Activated naive CD4-positive, alpha-beta T cell treated with anti-CD3 and anti-CD28 coated beads for 36 hours (primary cell): ENCODE data around the gene IFITM5. TPM values are rescaled to one million over a fixed set of nuclear protein-coding genes. Genes with fewer than 3 reads are reported as not detected.
A peak's percentile ranks its signal among the peaks of the same experiment; 100 is the strongest.

ENCODE experiments used
- CTCF ChIA-PET: fragments of 350-600 bp; sonication (Branson Sonifier 250); formaldehyde crosslinking; loops from one replicate; lab custom pipeline; 2021; ENCODE audit warnings: antibody characterized with exemption; lab: Charles Lee
- DNase-seq: peaks from one replicate; pipeline ENCODE4 v3.0.0-alpha.2; 2020
- H3K27ac Mint-ChIP-seq: one replicate; pipeline ENCODE4 v1.8.0; 2021; ENCODE audit warnings: mild to moderate bottlenecking, mixed read lengths
- H3K27me3 Mint-ChIP-seq: one replicate; pipeline ENCODE4 v1.8.0; 2021; ENCODE audit warnings: low read depth, mixed read lengths
- H3K36me3 Mint-ChIP-seq: one replicate; pipeline ENCODE4 v1.8.0; 2021; ENCODE audit warnings: low read depth, mixed read lengths
- H3K4me1 Mint-ChIP-seq: one replicate; pipeline ENCODE4 v1.8.0; 2021; ENCODE audit warnings: low read depth, mixed read lengths
- H3K4me3 Mint-ChIP-seq: one replicate; pipeline ENCODE4 v1.8.0; 2021; ENCODE audit warnings: mild to moderate bottlenecking, moderate library complexity, mixed read lengths
- H3K9me3 Mint-ChIP-seq: one replicate; pipeline ENCODE4 v1.8.0; 2021; ENCODE audit warnings: mixed read lengths
- intact Hi-C: fragments of 100-400 bp; cut with micrococcal nuclease; formaldehyde crosslinking; loops from one replicate; pipeline ENCODE4 v1.15.1; 2023
- total RNA-seq, 2 experiments: library from RNA; stranded (reverse); gene quantifications; one replicate each; pipeline ENCODE4 v1.2.3, GENCODE V29; 2021

IFITM5 gene
- total RNA-seq, 2 experiments from 2014 or later: not detected

DNA sequence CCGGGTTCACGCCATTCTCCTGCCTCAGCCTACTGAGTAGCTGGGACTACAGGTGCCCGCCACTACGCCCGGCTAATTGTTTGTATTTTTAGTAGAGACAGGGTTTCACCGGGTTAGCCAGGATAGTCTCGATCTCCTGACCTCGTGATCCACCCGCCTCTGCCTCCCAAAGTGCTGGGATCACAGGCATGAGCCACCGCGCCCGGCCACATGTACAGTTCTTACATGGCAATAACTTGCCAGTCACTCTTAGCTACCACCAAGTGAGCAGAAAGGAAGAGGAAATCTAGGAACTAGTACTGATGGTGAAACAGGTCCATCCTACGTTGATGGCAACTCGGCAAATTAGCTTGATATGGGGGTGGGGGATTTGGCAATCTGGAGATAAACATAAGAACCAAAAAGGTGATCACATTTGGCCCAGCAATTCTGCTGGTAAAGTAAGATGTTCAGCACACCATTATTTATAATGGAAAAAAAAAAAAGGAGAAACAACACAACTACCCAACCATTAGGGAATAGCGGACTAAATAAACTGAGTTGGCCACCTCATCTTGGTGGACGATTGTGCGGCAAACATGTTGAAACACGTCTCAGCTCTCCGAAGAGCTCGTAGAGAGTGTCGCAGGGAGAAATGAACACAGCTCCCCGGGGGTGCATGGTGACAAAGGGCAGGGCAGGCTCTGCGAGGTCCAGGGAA, 15.8 kb downstream of the IFITM5 start:
- Mint-ChIP-seq H3K4me1 (peaks cover 58% of the 10 kb centered on the region), H3K27ac (peak overlapping the region; percentile 81)

DNA sequence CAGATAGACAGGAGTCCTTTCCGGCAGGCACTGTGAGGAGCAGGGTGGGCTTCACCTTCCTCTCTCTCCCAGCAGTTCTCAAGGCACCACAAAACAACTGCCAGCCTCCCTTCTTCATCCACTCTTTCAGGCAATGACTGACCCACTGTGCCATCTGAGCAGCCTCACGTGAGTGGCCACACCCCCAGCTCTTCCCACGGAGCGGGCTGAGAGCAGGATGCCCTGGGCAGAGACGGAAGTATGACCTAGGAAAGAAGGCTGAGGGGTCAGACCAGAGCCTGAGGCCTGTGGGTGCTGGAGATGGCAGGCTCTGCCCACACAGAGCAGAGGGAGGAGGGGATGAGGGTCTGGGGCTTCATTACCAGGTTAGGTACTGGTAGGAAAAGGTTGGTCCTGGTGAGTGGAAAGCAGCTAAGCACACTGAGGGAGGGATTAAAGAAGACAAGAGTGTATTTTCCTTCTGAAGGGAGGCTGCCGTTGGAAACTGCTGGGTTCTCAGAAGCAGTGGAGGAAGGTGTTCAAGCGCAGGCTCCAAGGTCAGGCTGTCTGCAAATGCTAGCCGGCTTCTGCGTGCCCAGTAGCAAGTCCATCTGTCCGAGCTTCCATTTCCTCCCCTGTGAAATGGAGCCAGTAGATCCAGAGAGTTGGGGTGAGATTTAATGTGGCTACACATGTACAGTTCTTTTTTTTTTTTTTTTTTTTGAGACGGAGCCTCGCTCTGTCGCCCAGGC, 16.5 kb downstream of the IFITM5 start:
- H3K4me1 Mint-ChIP-seq: peaks cover 62% of the 10 kb centered on the region
- H3K27ac Mint-ChIP-seq: peak overlapping the region; percentile 81
- CTCF ChIA-PET: interaction anchor here (1.6 to 2.8 kb wide), 2 partner anchors 14 to 32 kb away, joined by 6 to 14 read pairs; no protein-coding TSS in a partner anchor
- peaks cover 9% of the 10 kb centered on the region for H3K36me3 Mint-ChIP-seq
- peaks cover 19% of the 10 kb centered on the region for H3K27me3 Mint-ChIP-seq
- peak overlapping the region; percentile 77 for H3K4me3 Mint-ChIP-seq
- intact Hi-C loops: no loop called here
- H3K9me3 Mint-ChIP-seq: no peaks in the 10 kb centered on the region
- peak; percentile 13 for DNase-seq

More for the DNA sequence above, 15.8 kb downstream of the IFITM5 start:
- no peaks in the 10 kb centered on the region for H3K9me3 Mint-ChIP-seq
- peak overlapping the region; percentile 77 for H3K4me3 Mint-ChIP-seq
- intact Hi-C loops: no loop called here
- CTCF ChIA-PET: interaction anchor here (1.6 to 2.8 kb wide), 2 partner anchors 15 to 33 kb away, joined by 6 to 14 read pairs; no protein-coding TSS in a partner anchor
- H3K27me3 Mint-ChIP-seq: peaks cover 21% of the 10 kb centered on the region
- peaks cover 14% of the 10 kb centered on the region for H3K36me3 Mint-ChIP-seq
- peak; percentile 23 for DNase-seq

DNA sequence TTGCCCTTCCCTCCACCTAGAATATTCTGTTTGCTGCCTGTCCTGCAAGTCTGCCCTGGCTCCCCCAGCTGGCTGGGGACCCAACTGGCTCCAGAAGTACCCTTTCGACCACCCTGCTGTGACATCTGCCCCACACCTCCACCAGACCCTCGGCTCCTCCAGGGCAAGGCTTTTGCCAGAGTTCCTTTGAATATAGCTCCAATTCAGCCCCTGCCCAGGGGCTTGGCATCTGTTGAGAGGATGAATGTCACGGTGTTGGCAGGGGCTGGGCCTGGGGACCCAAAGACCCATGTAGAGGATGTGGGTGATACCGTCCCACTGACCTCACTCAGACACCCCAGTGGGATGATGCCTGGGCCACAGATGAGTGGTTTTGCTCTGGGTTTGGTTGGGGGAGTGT, 17.2 kb downstream of the IFITM5 start:
- Mint-ChIP-seq H3K27ac (peak overlapping the region; percentile 81), H3K4me1 (peaks cover 61% of the 10 kb centered on the region), H3K9me3 (peaks cover 3% of the 10 kb centered on the region), H3K36me3 (peaks cover 8% of the 10 kb centered on the region), H3K27me3 (peaks cover 19% of the 10 kb centered on the region), H3K4me3 (peak overlapping the region; percentile 77)
- intact Hi-C loops: no loop called here
- peak; percentile 4 for DNase-seq
- CTCF ChIA-PET: interaction anchor here (1.6 to 2.8 kb wide), 3 partner anchors 14 to 32 kb away, joined by 6 to 14 read pairs (median 7); no protein-coding TSS in a partner anchor

DNA sequence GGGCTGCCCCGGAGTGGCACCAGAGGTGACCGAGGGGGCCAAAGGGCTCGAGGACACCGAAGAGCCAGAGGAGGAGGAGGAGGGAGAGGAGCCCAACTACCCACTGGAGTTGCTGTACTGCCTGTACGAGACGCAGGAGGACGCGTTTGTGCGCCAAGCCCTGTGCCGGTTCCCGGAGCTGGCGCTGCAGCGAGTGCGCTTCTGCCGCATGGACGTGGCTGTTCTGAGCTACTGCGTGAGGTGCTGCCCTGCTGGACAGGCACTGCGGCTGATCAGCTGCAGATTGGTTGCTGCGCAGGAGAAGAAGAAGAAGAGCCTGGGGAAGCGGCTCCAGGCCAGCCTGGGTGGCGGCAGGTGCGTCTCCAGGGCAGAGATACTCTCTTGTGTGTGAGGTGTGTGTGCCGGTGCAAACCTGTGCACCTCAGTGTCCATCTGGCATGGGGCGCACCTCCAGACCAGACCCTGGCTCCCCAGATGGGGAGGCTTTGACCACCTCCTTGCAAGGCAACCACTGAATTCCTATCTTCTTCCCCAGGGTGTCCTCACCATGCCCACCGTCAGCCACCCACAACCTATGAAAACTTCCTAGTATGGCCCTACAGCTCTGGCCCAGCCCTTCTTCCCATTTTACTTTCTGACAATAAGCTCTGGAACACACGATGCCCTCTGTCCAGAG, 17.7 kb downstream of the IFITM5 start:
- peaks cover 19% of the 10 kb centered on the region for H3K27me3 Mint-ChIP-seq
- CTCF ChIA-PET: interaction anchor here (1.0 to 2.7 kb wide), 5 partner anchors 10 to 237 kb away, joined by 3 to 8 read pairs (median 6); no protein-coding TSS in a partner anchor
- no peak for DNase-seq
- H3K4me3 Mint-ChIP-seq: peak overlapping the region; percentile 77
- H3K27ac Mint-ChIP-seq: peak overlapping the region; percentile 81
- H3K36me3 Mint-ChIP-seq: peaks cover 8% of the 10 kb centered on the region
- peaks cover 56% of the 10 kb centered on the region for H3K4me1 Mint-ChIP-seq
- peaks cover 6% of the 10 kb centered on the region for H3K9me3 Mint-ChIP-seq
- intact Hi-C loops: loop anchor here (1.0 to 2.0 kb wide), 2 partner anchors 8 to 45 kb away; partner anchors contain the start of genes PGGHG, PSMD13 and SIRT3

DNA sequence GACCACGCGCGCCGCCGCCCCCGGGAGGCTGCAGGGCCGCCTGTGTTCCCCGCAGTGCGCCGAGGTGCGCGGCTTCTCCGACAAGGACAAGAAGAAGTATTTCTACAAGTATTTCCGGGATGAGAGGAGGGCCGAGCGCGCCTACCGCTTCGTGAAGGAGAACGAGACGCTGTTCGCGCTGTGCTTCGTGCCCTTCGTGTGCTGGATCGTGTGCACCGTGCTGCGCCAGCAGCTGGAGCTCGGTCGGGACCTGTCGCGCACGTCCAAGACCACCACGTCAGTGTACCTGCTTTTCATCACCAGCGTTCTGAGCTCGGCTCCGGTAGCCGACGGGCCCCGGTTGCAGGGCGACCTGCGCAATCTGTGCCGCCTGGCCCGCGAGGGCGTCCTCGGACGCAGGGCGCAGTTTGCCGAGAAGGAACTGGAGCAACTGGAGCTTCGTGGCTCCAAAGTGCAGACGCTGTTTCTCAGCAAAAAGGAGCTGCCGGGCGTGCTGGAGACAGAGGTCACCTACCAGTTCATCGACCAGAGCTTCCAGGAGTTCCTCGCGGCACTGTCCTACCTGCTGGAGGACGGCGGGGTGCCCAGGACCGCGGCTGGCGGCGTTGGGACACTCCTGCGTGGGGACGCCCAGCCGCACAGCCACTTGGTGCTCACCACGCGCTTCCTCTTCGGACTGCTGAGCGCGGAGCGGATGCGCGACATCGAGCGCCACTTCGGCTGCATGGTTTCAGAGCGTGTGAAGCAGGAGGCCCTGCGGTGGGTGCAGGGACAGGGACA, 18.4 kb downstream of the IFITM5 start:
- Mint-ChIP-seq H3K4me3 (peak overlapping the region; percentile 77), H3K4me1 (peaks cover 51% of the 10 kb centered on the region), H3K36me3 (peaks cover 8% of the 10 kb centered on the region), H3K27ac (peak overlapping the region; percentile 65), H3K9me3 (peaks cover 14% of the 10 kb centered on the region), H3K27me3 (peaks cover 19% of the 10 kb centered on the region)
- intact Hi-C loops: loop anchor here (1.0 to 2.0 kb wide), 2 partner anchors 8 to 44 kb away; partner anchors contain the start of genes PGGHG, PSMD13 and SIRT3
- DNase-seq: peak; percentile 56
- CTCF ChIA-PET: interaction anchor here (1.0 to 2.7 kb wide), 4 partner anchors 9 to 238 kb away, joined by 3 to 8 read pairs (median 5); no protein-coding TSS in a partner anchor

DNA sequence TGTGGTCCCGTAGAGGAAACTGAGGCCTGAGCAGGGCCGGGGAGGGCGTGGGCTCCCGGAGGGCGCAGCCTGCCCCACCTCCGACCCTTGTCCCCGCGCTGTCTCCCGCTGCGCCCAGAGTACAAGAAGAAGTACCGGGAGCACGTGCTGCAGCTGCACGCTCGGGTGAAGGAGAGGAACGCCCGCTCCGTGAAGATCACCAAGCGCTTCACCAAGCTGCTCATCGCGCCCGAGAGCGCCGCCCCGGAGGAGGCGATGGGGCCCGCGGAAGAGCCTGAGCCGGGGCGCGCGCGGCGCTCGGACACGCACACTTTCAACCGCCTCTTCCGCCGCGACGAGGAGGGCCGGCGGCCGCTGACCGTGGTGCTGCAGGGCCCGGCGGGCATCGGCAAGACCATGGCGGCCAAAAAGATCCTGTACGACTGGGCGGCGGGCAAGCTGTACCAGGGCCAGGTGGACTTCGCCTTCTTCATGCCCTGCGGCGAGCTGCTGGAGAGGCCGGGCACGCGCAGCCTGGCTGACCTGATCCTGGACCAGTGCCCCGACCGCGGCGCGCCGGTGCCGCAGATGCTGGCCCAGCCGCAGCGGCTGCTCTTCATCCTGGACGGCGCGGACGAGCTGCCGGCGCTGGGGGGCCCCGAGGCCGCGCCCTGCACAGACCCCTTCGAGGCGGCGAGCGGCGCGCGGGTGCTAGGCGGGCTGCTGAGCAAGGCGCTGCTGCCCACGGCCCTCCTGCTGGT, 19.2 kb downstream of the IFITM5 start:
- peak overlapping the region; percentile 75 for H3K4me3 Mint-ChIP-seq
- peaks cover 8% of the 10 kb centered on the region for H3K36me3 Mint-ChIP-seq
- peak; percentile 65 for DNase-seq
- intact Hi-C loops: loop anchor here (2.0 kb wide), 1 partner anchor 43 kb away; the partner anchor contains the start of genes PSMD13 and SIRT3
- peaks cover 14% of the 10 kb centered on the region for H3K9me3 Mint-ChIP-seq
- H3K27me3 Mint-ChIP-seq: peaks cover 19% of the 10 kb centered on the region
- peaks cover 46% of the 10 kb centered on the region for H3K4me1 Mint-ChIP-seq
- H3K27ac Mint-ChIP-seq: peak overlapping the region; percentile 63
- CTCF ChIA-PET: interaction anchor here (1.0 to 2.7 kb wide), 4 partner anchors 9 to 239 kb away, joined by 3 to 8 read pairs (median 5); no protein-coding TSS in a partner anchor

DNA sequence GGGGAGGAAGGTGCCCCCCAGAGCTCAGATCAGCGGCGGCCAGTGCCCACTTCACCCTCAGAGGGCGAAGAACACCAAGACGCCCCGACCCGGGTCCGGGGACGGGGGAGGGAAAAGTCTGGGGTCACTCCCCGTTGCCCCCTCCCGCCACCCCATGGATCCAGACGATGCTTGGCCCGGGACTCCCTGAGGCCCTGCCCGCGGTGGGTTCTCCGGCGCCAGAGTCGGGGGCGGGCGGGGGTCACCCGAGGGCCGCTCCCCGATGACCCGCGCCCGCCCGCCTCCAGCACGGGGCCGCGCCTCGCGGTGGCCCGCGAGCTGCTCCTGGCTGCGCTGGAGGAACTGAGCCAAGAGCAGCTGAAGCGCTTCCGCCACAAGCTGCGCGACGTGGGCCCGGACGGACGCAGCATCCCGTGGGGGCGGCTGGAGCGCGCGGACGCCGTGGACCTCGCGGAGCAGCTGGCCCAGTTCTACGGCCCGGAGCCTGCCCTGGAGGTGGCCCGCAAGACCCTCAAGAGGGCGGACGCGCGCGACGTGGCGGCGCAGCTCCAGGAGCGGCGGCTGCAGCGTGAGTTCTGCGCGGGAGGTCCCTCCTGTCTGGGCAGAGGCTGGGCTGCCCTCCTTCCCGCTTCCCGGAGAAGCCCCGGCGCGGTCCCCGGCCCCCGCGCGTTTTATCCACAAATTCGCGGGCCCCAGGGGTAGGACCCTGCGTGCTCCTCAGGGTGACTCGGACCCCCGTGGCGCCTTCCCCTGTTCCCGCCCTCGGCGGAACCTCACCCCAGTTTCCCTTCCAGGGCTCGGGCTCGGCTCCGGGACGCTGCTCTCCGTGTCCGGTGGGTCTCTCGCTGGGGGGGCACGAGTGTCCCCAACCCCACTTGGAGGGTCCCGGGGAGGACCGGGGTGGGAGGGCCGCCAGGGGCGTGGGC, 20.0 kb downstream of the IFITM5 start:
- Mint-ChIP-seq H3K9me3 (peaks cover 14% of the 10 kb centered on the region), H3K4me1 (peaks cover 44% of the 10 kb centered on the region), H3K36me3 (peaks cover 8% of the 10 kb centered on the region), H3K4me3 (peak overlapping the region; percentile 76), H3K27ac (peak overlapping the region; percentile 78), H3K27me3 (peaks cover 19% of the 10 kb centered on the region)
- CTCF ChIA-PET: interaction anchor here (2.7 kb wide), 1 partner anchor 26 kb away, joined by 7 read pairs; no protein-coding TSS in a partner anchor
- intact Hi-C loops: no loop called here
- no peak for DNase-seq

DNA sequence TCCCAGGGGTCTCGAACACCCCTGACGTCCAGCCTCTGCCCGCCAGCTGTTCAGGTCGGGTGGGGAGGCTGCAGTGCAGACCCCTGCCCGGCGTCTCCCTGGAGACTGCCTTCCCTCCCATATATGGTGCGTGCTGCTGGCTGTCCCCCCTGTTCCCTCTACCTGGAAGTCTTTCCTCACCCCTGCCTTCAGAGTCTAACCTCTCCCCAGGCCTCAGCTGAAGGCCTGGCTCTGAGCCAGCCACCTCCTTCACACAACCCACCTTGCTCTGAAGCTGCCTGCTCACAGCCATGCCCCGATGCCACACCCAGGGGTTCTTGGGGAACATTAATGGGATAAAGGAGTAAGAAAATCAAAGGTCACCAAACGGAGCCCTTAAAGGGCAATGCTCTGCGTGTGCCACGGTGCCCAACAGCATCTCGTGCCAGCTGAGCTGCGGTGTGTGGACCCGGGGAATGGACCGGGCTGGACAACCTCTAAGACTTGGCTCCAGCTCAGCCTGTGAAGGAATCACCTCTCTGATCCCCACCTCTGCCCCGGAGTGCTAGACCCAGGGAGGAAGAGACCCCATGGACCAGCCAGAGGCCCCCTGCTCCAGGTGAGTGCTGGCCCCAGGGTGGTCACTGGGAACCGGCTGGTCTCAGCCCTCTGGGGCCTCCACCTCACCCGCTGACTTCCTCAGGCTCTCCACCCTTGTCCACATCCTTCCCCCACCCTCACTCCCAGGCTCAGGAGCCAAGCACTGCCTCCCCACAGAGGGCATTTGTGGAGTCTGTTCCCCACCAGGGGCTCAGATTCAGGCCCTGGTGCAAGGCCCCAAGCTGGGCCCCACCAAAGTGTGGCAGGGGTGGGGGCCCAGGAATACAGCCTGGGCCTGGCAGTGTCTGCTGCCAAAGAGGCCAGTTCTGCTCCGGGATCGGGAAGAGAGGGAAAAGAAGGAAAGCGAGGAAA, 21.1 kb downstream of the IFITM5 start, which contains the start of gene NLRP6:
Gene NLRP6 (plus strand): TSS at position 407 of the 951 bp plus-strand sequence. CDS start 163 bp downstream, at position 570.
- Mint-ChIP-seq H3K27ac (peak within 1 kb of the TSS; percentile 83), H3K27me3 (peaks cover 19% of the 10 kb centered on the region), H3K4me1 (peaks cover 37% of the 10 kb centered on the region), H3K36me3 (peaks cover 8% of the 10 kb centered on the region), H3K9me3 (peaks cover 14% of the 10 kb centered on the region), H3K4me3 (peak within 1 kb of the TSS; percentile 76)
- CTCF ChIA-PET: interaction anchor here (0.7 to 1.8 kb wide), 3 partner anchors 10 to 30 kb away, joined by 3 to 9 read pairs (median 4); no protein-coding TSS in a partner anchor
- intact Hi-C loops: no loop called here
- DNase-seq: no peak

DNA sequence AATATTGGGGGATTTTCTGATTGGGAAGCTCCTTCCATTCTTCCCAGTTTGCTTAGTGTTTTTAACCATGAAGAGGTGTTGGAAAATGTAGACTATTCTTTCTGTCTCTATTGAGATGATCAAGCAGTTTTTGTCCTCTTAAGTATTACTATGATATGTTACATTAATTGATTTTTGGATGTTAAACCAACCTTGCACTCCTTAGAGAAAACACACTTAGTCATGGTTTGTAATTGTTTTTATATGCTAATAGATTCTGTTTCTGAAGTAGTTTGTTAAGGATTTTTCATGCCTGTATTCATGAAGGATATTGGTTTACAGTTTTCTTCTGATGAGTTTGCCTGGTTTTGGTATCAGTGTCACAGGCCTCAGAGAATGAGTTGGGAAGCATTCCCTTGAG, 23.1 kb downstream of the IFITM5 start:
- Mint-ChIP-seq H3K27me3 (peaks cover 10% of the 10 kb centered on the region), H3K9me3 (peaks cover 14% of the 10 kb centered on the region), H3K4me3 (no peak overlapping the region), H3K36me3 (peaks cover 2% of the 10 kb centered on the region), H3K27ac (no peak overlapping the region), H3K4me1 (peaks cover 19% of the 10 kb centered on the region)
- no peak for DNase-seq
- intact Hi-C loops: no loop called here
- CTCF ChIA-PET: interaction anchor here (1.1 to 2.7 kb wide), 2 partner anchors 26 to 28 kb away, joined by 3 to 11 read pairs; no protein-coding TSS in a partner anchor
